SH-SY5Y (cell line): ENCODE results near the gene NOA1.

ENCODE experiments used
- GATA2 ChIP-seq: IDR thresholded peaks from 2 replicates; pipeline ENCODE4 v1.6.1; 2011; ENCODE audit warnings: mild to moderate bottlenecking, low read depth, low read length
- GATA3 ChIP-seq: IDR thresholded peaks from 2 replicates; pipeline ENCODE4 v1.6.1; 2011; ENCODE audit warnings: low read depth, mild to moderate bottlenecking, low read length, moderate library complexity

NOA1 gene

DNA sequence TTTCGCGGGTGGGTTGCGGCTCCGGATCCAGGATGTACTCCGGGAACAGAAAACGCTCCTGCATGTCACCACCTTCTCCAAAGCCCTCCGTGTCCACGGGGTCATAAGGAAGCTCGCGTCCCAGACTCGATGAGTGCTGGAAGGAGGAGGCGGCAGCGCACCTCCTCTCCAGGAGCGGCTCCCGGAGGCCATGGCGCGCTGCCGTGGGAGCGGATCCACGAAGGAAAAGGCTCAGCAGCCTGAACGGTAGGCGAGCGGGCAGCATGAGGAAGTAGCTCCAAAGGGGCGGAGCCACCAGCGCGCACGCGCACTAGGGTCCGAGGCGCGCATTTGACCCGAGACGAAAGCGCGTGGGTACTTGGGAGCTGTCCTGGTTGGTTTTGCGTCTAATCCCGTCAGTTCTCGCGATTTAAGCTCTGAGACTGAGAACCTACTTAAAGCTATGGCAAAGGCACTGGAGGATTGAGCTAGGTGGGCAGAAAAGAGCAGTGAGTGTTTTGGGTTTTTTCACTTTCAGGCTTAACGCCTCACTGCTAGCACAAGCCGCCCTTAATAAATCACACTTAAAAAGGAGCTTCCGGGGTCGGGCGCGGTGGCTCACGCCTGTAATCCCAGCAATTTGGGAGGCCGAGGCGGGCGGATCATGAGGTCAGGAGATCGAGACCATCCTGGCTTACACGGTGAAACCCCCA lies at the start of gene NOA1:
TSS of gene NOA1 (minus strand) at position 286 of the 692 bp plus-strand sequence. CDS start at position 265, 21 bp downstream.
- no peak for TF ChIP-seq GATA2
- TF ChIP-seq GATA3: no peak

DNA sequence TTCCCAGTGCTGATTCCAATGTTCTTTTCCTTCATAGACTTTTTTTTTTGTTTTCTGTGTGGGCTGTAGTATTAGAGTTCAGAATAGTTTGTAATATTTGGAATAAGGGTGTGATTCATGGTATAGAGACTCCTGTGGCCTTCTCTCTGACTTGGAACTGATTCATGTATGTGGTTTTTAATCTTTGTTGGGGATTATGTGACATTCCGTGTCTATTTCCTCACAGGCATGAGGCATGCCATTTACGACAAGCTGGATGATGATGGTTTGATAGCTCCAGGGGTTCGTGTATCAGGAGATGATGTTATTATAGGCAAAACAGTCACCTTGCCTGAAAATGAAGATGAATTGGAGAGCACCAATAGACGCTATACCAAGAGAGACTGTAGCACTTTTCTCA lies 45.7 kb upstream of the NOA1 start:
- TF ChIP-seq GATA2 (no peak), GATA3 (no peak)

GRCh38 chr4:57020467-57021101 lies 43.2 kb upstream of the NOA1 start:
- TF ChIP-seq GATA3: no peak
- TF ChIP-seq GATA2: no peak

GRCh38 chr4:57018980-57019379 lies 41.6 kb upstream of the NOA1 start:
- TF ChIP-seq GATA2 (no peak), GATA3 (no peak)

DNA sequence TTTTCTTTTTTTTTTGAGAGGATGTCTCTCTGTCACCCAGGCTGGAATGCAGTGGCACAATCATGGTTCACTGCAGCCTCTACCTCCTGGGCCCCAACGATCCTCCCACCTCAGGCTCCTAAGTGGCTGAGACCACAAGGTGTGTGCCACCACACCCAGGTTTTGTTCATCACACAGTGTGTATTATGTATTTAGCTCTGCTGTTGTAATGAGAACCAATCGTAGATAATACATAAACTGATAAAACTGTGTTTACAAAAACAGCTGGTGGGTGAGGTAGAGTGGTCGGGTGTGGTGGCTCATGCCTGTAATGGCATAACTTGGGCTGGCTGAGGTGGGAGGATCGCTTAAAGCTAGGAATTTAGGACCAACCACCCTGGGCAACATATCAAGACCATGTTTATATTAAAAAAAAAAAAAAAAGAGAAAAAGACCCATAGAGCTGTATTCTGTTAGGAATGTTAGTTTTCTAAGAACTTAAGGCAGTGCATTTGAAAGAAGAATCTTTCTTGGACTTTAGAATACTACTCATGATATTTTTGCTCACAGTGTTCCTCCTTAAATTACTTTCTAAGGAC lies 36.2 kb upstream of the NOA1 start:
- TF ChIP-seq GATA3 (no peak), GATA2 (no peak)

DNA sequence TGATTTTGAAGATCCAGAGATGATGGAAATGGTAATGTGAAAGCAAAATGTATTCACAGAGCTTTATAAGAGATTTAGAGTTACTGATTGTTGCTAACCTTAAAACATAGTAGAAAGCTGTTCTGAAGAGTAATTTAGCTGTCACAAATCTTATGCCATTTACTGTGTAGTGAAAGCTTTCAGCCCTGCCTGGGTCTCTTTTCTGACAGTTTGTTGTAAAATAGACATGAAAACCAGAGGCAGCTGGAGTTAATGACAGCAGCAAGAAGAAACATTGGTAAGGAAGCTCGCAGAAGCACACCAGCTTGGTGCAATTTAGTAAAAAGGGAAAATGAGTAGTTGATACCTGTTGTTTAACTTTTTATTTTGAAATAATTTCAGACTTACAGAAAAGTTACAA lies 22.3 kb upstream of the NOA1 start:
- TF ChIP-seq GATA2: no peak
- TF ChIP-seq GATA3: no peak

GRCh38 chr4:56995525-56995924 lies 18.1 kb upstream of the NOA1 start:
- no peak for TF ChIP-seq GATA3
- no peak for TF ChIP-seq GATA2

- TF ChIP-seq GATA3 (no peak), GATA2 (no peak)
Measured at GRCh38 chr4:56990109-56990905, 12.9 kb upstream of the NOA1 start.

DNA sequence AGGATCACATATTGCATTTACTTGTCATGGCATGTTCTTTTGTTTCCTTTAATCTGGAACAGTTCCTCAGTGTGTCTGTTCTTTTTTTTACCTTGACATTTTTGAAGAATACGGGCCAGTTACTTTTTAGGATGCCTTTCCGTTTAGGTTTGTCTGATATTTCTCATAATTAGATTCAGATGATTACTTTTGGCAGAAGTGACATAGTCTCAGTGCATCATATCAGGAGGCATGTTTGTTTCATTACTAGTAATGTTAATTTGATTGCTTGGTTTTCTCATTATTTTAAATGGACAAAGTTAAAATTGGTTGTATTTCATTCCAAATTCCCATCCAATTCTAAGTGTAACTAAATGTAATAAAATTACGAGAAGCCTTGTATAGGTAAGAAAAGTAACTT lies 9.5 kb upstream of the NOA1 start:
- no peak for TF ChIP-seq GATA3
- no peak for TF ChIP-seq GATA2

- TF ChIP-seq GATA3 (no peak), GATA2 (no peak)
Measured at GRCh38 chr4:56986192-56986591, 8.8 kb upstream of the NOA1 start.

- no peak for TF ChIP-seq GATA2
Measured at GRCh38 chr4:56981795-56982201, 4.4 kb upstream of the NOA1 start.

DNA sequence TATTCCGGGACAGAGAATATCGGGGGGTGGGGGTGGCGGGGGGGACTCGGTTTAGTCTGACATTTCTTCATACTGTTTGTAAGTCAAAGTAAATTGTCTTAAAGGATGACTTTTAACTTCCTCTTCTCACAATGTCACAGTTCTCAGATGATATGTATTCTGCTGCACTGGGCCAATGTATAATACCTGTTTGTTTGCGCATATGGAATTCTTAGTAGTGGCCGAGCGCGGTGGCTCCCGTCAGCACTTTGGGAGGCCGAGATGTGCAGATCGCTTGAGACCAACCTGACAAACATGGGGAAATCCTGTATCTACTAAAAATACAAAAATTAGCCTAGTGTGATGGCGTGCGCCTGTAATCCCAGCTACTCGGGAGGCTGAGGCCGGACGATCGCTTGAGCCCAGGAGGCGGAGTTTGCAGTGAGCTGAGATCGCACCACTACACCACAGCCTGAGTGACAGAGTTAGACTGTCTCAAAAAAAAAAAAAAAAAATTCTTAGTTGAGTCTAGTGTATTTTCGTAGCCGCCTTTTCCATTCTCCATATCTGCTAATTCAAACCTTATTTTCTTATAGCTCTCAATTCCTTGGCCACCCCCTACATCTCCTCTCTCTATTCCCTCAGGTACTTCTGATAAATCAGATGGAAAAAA lies 2.1 kb upstream of the NOA1 start:
- TF ChIP-seq GATA2 (no peak), GATA3 (no peak)

- no peak for TF ChIP-seq GATA3
- TF ChIP-seq GATA2: no peak
Measured at GRCh38 chr4:56978750-56979303, 1.4 kb upstream of the NOA1 start, which contains the start of gene POLR2B. TSS of gene POLR2B (plus strand) at chr4:56978896. CDS start at chr4:56978986, 90 bp downstream.
